ENCODE data around the gene IQCK.

Gene IQCK

DNA sequence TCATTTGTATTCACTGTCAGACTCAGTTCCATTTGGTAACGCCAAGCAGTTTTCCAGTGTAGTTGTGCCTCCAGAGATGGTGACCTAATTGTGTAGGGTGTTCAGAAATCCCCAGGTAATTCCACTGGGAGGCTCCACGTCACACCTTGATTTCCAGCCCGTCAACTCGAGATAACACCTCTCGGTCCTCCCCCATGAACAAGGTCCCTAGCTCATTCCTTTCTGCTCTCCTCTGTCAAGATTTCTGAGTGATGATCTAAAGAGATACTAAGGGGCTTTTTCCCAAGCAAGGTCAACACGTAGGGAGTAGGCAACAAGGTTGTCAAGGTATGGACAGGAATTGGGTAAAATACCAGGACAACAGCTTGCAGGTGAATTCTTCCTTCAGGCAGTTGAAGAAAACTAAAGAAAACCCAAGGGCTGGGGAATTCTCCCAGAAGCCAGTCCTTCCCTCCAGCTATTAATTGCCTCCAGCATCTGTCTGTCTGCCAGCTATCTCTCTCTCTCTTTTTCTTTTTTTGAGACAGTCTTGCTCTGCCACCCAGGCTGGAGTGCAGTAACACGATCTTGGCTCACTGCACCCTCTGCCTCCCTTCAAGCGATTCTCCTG lies 135.2 kb downstream of the IQCK start:
- H3K9me2 ChIP-seq (replicated peaks; ENCODE audit: control insufficient read depth, low read length): no peaks in the 10 kb centered on the region
- H3K4me1 ChIP-seq (ENCODE audit: control insufficient read depth, low read length): no peaks in the 10 kb centered on the region
- H3K36me3 ChIP-seq (ENCODE audit: control insufficient read depth, low read length): no peaks in the 10 kb centered on the region
- H3K9me3 ChIP-seq (ENCODE audit: control insufficient read depth, insufficient read depth, low read length): no peaks in the 10 kb centered on the region
- H3K27ac ChIP-seq (ENCODE audit: low read depth, low read length): no peak overlapping the region
- H3K27me3 ChIP-seq (ENCODE audit: control insufficient read depth, low read length): 0 out of 2 replicates have a peak, but pooled peaks cover 3% of the 10 kb centered on the region
- no peak overlapping the region for H3K4me3 ChIP-seq (ENCODE audit: low read length)
- H3F3A ChIP-seq (ENCODE audit: control insufficient read depth, insufficient read depth): no peaks in the 10 kb centered on the region
- no peaks in the 10 kb centered on the region for H3K79me2 ChIP-seq (ENCODE audit: control insufficient read depth, low read length)
- TF ChIP-seq, protein P1, sequence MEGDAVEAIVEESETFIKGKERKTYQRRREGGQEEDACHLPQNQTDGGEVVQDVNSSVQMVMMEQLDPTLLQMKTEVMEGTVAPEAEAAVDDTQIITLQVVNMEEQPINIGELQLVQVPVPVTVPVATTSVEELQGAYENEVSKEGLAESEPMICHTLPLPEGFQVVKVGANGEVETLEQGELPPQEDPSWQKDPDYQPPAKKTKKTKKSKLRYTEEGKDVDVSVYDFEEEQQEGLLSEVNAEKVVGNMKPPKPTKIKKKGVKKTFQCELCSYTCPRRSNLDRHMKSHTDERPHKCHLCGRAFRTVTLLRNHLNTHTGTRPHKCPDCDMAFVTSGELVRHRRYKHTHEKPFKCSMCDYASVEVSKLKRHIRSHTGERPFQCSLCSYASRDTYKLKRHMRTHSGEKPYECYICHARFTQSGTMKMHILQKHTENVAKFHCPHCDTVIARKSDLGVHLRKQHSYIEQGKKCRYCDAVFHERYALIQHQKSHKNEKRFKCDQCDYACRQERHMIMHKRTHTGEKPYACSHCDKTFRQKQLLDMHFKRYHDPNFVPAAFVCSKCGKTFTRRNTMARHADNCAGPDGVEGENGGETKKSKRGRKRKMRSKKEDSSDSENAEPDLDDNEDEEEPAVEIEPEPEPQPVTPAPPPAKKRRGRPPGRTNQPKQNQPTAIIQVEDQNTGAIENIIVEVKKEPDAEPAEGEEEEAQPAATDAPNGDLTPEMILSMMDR (IDR thresholded peaks at IDR 0.05; ENCODE audit: low read depth, low read length, poor library complexity, severe bottlenecking): no peak
- H3K4me2 ChIP-seq (ENCODE audit: low read length): no peak overlapping the region
- no peaks in the 10 kb centered on the region for H4K20me1 ChIP-seq (ENCODE audit: control insufficient read depth, insufficient read depth, low read depth, low read length)

DNA sequence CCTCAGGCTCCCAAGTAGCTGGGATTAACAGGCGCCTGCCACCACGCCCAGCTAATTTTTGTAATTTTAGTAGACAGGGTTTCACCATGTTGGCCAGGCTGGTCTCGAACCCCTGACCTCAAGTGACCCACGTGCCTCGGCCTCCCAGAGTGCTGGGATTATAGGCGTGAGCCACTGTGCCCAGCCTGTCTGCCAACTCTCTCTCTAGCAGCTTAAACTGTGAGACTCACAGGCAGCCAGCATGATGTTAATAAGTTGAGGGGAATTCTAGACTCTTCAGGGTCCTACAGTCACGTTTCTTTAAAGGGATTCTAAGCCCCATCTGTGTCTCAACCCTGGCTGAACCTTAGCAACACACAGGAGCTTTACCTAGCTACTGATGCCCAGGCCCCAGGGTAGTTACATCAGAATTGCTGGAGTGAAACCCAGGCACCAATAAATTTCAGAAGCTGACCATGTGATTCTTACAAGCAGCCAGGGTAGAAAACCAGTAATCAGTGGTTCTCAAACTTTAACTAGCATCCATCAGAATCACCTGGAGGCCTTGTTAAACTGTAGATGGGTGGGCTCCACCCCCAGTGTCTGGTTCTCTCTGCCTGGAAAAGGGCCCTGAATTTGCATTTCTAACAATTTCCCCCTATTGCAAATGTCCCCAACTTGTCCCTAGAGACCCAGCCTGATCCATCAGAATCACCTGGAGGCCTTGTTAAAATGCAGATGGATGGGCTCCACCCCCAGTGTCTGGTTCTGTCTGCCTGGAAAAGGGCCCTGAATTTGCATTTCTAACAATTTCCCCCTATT lies 135.9 kb downstream of the IQCK start:
- TF ChIP-seq, protein P1 (IDR thresholded peaks at IDR 0.05; ENCODE audit: low read depth, low read length, poor library complexity, severe bottlenecking): no peak
- H3K4me2 ChIP-seq (ENCODE audit: low read length): no peak overlapping the region
- no peaks in the 10 kb centered on the region for H4K20me1 ChIP-seq (ENCODE audit: control insufficient read depth, insufficient read depth, low read depth, low read length)
- no peaks in the 10 kb centered on the region for H3K9me3 ChIP-seq (ENCODE audit: control insufficient read depth, insufficient read depth, low read length)
- no peaks in the 10 kb centered on the region for H3K4me1 ChIP-seq (ENCODE audit: control insufficient read depth, low read length)
- 0 out of 2 replicates have a peak, but pooled peaks cover 3% of the 10 kb centered on the region for H3K27me3 ChIP-seq (ENCODE audit: control insufficient read depth, low read length)
- no peak overlapping the region for H3K4me3 ChIP-seq (ENCODE audit: low read length)
- no peaks in the 10 kb centered on the region for H3K79me2 ChIP-seq (ENCODE audit: control insufficient read depth, low read length)
- H3K36me3 ChIP-seq (ENCODE audit: control insufficient read depth, low read length): no peaks in the 10 kb centered on the region
- no peak overlapping the region for H3K27ac ChIP-seq (ENCODE audit: low read depth, low read length)
- H3K9me2 ChIP-seq (replicated peaks; ENCODE audit: control insufficient read depth, low read length): no peaks in the 10 kb centered on the region
- H3F3A ChIP-seq (ENCODE audit: control insufficient read depth, insufficient read depth): no peaks in the 10 kb centered on the region

DNA sequence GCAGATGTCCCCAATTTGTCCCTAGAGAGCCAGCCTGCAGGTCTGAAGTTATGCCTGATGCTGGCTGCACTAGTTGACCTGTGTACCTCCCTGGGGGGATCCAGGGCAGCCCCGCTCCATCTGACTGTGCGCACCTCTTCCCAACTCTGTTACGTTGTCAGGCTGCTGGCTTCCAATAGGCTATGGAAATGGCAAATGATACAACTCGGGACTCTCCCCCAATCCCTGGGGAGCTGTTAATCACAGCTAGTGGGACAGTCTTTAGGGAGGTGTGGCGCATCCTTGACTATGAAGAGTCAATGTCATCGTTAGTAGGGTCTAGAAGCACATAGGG lies 136.4 kb downstream of the IQCK start:
- no peaks in the 10 kb centered on the region for H3K4me1 ChIP-seq (ENCODE audit: control insufficient read depth, low read length)
- H3K9me2 ChIP-seq (replicated peaks; ENCODE audit: control insufficient read depth, low read length): no peaks in the 10 kb centered on the region
- no peak overlapping the region for H3K27ac ChIP-seq (ENCODE audit: low read depth, low read length)
- H3K27me3 ChIP-seq (ENCODE audit: control insufficient read depth, low read length): 0 out of 2 replicates have a peak, but pooled peaks cover 3% of the 10 kb centered on the region
- no peaks in the 10 kb centered on the region for H4K20me1 ChIP-seq (ENCODE audit: control insufficient read depth, insufficient read depth, low read depth, low read length)
- H3K4me3 ChIP-seq (ENCODE audit: low read length): no peak overlapping the region
- H3K36me3 ChIP-seq (ENCODE audit: control insufficient read depth, low read length): no peaks in the 10 kb centered on the region
- no peak overlapping the region for H3K4me2 ChIP-seq (ENCODE audit: low read length)
- H3F3A ChIP-seq (ENCODE audit: control insufficient read depth, insufficient read depth): no peaks in the 10 kb centered on the region
- no peaks in the 10 kb centered on the region for H3K79me2 ChIP-seq (ENCODE audit: control insufficient read depth, low read length)
- no peaks in the 10 kb centered on the region for H3K9me3 ChIP-seq (ENCODE audit: control insufficient read depth, insufficient read depth, low read length)
- TF ChIP-seq, protein P1 (IDR thresholded peaks at IDR 0.05; ENCODE audit: low read depth, low read length, poor library complexity, severe bottlenecking): no peak
- TF ChIP-seq EZH2phosphoT487 (IDR thresholded peaks at IDR 0.05; ENCODE audit: borderline replicate concordance, low read length): no peak

All from DOHH2 (cell line).